Astrocyte (in vitro differentiated cells and primary cell): ENCODE measurements around the gene SCGB3A2. TPM values are rescaled to one million over a fixed set of nuclear protein-coding genes. Genes with fewer than 3 reads are reported as not detected.

Experiments
- DNase-seq: peaks from one replicate; pipeline ENCODE4 v3.0.0-alpha.2; 2010; ENCODE audit warnings: low read depth
- FAIRE-seq: peaks from 2 replicates; lab custom pipeline; 2011; peaks lifted over from hg19 to GRCh38; lab: Jason Lieb, UNC
- H2AFZ ChIP-seq: 2 replicates; pipeline ENCODE4 v1.6.0; 2012; ENCODE audit warnings: low read depth, low read length, inconsistent platforms
- H3K27ac ChIP-seq: 2 replicates; pipeline ENCODE4 v1.5.1; 2011; ENCODE audit warnings: low read depth, low read length, inconsistent platforms
- H3K27me3 ChIP-seq: 2 replicates; pipeline ENCODE4 v1.6.0; 2011; ENCODE audit warnings: low read length, inconsistent platforms; ENCODE audit not compliant: insufficient read depth
- H3K36me3 ChIP-seq: 2 replicates; pipeline ENCODE4 v1.5.1; 2011; ENCODE audit warnings: low read length, inconsistent platforms; ENCODE audit not compliant: insufficient read depth
- H3K4me1 ChIP-seq: 2 replicates; pipeline ENCODE4 v1.5.1; 2011; ENCODE audit warnings: low read length, inconsistent platforms; ENCODE audit not compliant: insufficient read depth
- H3K4me2 ChIP-seq: 2 replicates; pipeline ENCODE4 v1.6.0; 2012; ENCODE audit warnings: low read length, inconsistent platforms
- H3K4me3 ChIP-seq: 2 replicates; pipeline ENCODE4 v1.5.1; 2011; ENCODE audit warnings: low read depth, mild to moderate bottlenecking, low read length, inconsistent platforms; ENCODE audit not compliant: insufficient read depth
- H3K79me2 ChIP-seq: 2 replicates; pipeline ENCODE4 v1.6.0; 2012; ENCODE audit warnings: mild to moderate bottlenecking, low read length, inconsistent platforms; ENCODE audit not compliant: insufficient read depth
- H3K9ac ChIP-seq: 2 replicates; pipeline ENCODE4 v1.6.0; 2012; ENCODE audit warnings: mild to moderate bottlenecking, low read length, inconsistent platforms
- H3K9me3 ChIP-seq: 2 replicates; pipeline ENCODE4 v1.5.1; 2012; ENCODE audit warnings: low read depth, mild to moderate bottlenecking, low read length, inconsistent platforms; ENCODE audit not compliant: insufficient read depth
- H4K20me1 ChIP-seq: 2 replicates; pipeline ENCODE4 v1.6.0; 2012; ENCODE audit warnings: low read length, inconsistent platforms; ENCODE audit not compliant: insufficient read depth
- H3K27ac Mint-ChIP-seq: one replicate; pipeline ENCODE4 v1.8.0; 2021; ENCODE audit warnings: mild to moderate bottlenecking, mixed read lengths; ENCODE audit not compliant: unreplicated experiment
- H3K27me3 Mint-ChIP-seq: one replicate; pipeline ENCODE4 v1.8.0; 2021; ENCODE audit warnings: low read depth, mixed read lengths; ENCODE audit not compliant: unreplicated experiment
- H3K36me3 Mint-ChIP-seq: one replicate; pipeline ENCODE4 v1.8.0; 2021; ENCODE audit warnings: low read depth, mixed read lengths; ENCODE audit not compliant: unreplicated experiment
- H3K4me1 Mint-ChIP-seq: one replicate; pipeline ENCODE4 v1.8.0; 2021; ENCODE audit warnings: low read depth, mixed read lengths; ENCODE audit not compliant: unreplicated experiment
- H3K4me3 Mint-ChIP-seq: one replicate; pipeline ENCODE4 v1.8.0; 2021; ENCODE audit warnings: mild to moderate bottlenecking, moderate library complexity, mixed read lengths; ENCODE audit not compliant: unreplicated experiment
- H3K9me3 Mint-ChIP-seq: one replicate; pipeline ENCODE4 v1.8.0; 2021; ENCODE audit warnings: mild to moderate bottlenecking, mixed read lengths; ENCODE audit not compliant: unreplicated experiment
- EZH2 ChIP-seq: IDR thresholded peaks from 2 replicates; pipeline ENCODE4 v1.6.1; 2012; ENCODE audit warnings: mild to moderate bottlenecking, low read length, inconsistent platforms; ENCODE audit not compliant: insufficient read depth
- total RNA-seq: library from RNA; stranded (reverse); gene quantifications from 2 replicates; pipeline ENCODE4 v1.2.1, GENCODE V29; 2021
- TF ChIP-seq, protein P1 (sequence below): IDR thresholded peaks from 2 replicates; pipeline ENCODE4 v1.5.1; 2011; ENCODE audit warnings: low read depth, mild to moderate bottlenecking, inconsistent platforms, low read length, moderate library complexity; ENCODE audit not compliant: insufficient read depth

Gene SCGB3A2
- total RNA-seq, 1 donor from 2014 or later = 0.59 TPM

- Histone ChIP-seq H3K4me2 (peak overlapping the region; percentile 60), H2AFZ (peak overlapping the region; percentile 64), H3K9ac (peak overlapping the region; percentile 73), H3K79me2 (peaks cover 7% of the 10 kb centered on the region), H3K4me1 (peaks cover 65% of the 10 kb centered on the region), H3K36me3 (peaks cover 8% of the 10 kb centered on the region), H4K20me1 (no peaks in the 10 kb centered on the region), H3K27me3 (no peaks in the 10 kb centered on the region), H3K4me3 (no peak overlapping the region), H3K9me3 (no peaks in the 10 kb centered on the region), H3K27ac (peak overlapping the region; percentile 93)
- Mint-ChIP-seq H3K36me3 (peaks cover 6% of the 10 kb centered on the region), H3K4me3 (no peak overlapping the region), H3K27ac (peak overlapping the region; percentile 98), H3K4me1 (peaks cover 40% of the 10 kb centered on the region), H3K27me3 (no peaks in the 10 kb centered on the region), H3K9me3 (peaks cover 4% of the 10 kb centered on the region)
- DNase-seq (peak; percentile 92), FAIRE-seq (peak; percentile 68)
- TF ChIP-seq EZH2 = no peak
- TF ChIP-seq, protein P1, sequence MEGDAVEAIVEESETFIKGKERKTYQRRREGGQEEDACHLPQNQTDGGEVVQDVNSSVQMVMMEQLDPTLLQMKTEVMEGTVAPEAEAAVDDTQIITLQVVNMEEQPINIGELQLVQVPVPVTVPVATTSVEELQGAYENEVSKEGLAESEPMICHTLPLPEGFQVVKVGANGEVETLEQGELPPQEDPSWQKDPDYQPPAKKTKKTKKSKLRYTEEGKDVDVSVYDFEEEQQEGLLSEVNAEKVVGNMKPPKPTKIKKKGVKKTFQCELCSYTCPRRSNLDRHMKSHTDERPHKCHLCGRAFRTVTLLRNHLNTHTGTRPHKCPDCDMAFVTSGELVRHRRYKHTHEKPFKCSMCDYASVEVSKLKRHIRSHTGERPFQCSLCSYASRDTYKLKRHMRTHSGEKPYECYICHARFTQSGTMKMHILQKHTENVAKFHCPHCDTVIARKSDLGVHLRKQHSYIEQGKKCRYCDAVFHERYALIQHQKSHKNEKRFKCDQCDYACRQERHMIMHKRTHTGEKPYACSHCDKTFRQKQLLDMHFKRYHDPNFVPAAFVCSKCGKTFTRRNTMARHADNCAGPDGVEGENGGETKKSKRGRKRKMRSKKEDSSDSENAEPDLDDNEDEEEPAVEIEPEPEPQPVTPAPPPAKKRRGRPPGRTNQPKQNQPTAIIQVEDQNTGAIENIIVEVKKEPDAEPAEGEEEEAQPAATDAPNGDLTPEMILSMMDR = no peak
These were observed 23.1 kb downstream of the SCGB3A2 start for GRCh38 chr5:147901599-147902039.

- Histone ChIP-seq H3K27ac (peak overlapping the region; percentile 93), H3K4me1 (peaks cover 66% of the 10 kb centered on the region), H2AFZ (no peak overlapping the region), H3K4me3 (no peak overlapping the region), H3K36me3 (peaks cover 6% of the 10 kb centered on the region), H3K79me2 (peaks cover 7% of the 10 kb centered on the region), H3K27me3 (no peaks in the 10 kb centered on the region), H4K20me1 (no peaks in the 10 kb centered on the region), H3K9me3 (no peaks in the 10 kb centered on the region), H3K4me2 (no peak overlapping the region), H3K9ac (peak overlapping the region; percentile 17)
- H3K27me3 Mint-ChIP-seq = no peaks in the 10 kb centered on the region
- H3K36me3 Mint-ChIP-seq = peaks cover 7% of the 10 kb centered on the region
- H3K27ac Mint-ChIP-seq = peak overlapping the region; percentile 98
- no peak for FAIRE-seq
- H3K9me3 Mint-ChIP-seq = peaks cover 4% of the 10 kb centered on the region
- peaks cover 42% of the 10 kb centered on the region for H3K4me1 Mint-ChIP-seq
- DNase-seq = no peak
- no peak overlapping the region for H3K4me3 Mint-ChIP-seq
- TF ChIP-seq EZH2 = no peak
- TF ChIP-seq, protein P1 = no peak
These were observed 24.2 kb downstream of the SCGB3A2 start for GRCh38 chr5:147902609-147903115.

DNA sequence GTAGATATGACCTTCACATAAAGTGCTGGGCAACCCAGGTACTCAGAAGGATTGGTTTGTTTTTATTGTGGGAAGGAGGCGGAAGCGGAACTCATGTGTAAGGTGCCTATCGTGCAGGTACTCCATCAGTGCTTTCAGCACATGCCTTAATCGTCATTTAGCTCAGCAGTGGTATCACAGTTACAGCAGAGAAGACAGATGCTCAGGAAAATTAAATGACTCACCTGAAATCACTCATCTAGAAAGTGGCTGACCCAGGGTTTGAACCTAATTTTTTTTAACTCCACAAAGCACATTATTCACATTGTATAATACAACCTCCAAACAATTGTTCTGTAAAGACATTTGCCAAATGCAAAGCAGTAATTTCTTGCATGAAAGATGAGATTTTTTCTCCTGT is 25.6 kb downstream of the SCGB3A2 start:
- no peaks in the 10 kb centered on the region for H3K27me3 Mint-ChIP-seq
- Histone ChIP-seq H3K4me2 (peak overlapping the region; percentile 69), H3K4me1 (peaks cover 54% of the 10 kb centered on the region), H3K9me3 (no peaks in the 10 kb centered on the region), H3K27ac (peak overlapping the region; percentile 32), H3K9ac (peak overlapping the region; percentile 13), H3K27me3 (no peaks in the 10 kb centered on the region), H3K79me2 (peaks cover 7% of the 10 kb centered on the region), H3K36me3 (peaks cover 3% of the 10 kb centered on the region), H4K20me1 (no peaks in the 10 kb centered on the region), H3K4me3 (peak overlapping the region; percentile 38), H2AFZ (no peak overlapping the region)
- peak; percentile 54 for DNase-seq
- no peak for FAIRE-seq
- H3K4me1 Mint-ChIP-seq = peaks cover 38% of the 10 kb centered on the region
- TF ChIP-seq, protein P1 = no peak
- TF ChIP-seq EZH2 = no peak
- peaks cover 6% of the 10 kb centered on the region for H3K36me3 Mint-ChIP-seq
- H3K27ac Mint-ChIP-seq = peak overlapping the region; percentile 10
- H3K4me3 Mint-ChIP-seq = peak overlapping the region; percentile 62
- peaks cover 4% of the 10 kb centered on the region for H3K9me3 Mint-ChIP-seq
